ENCODE measurements around the gene HOMEZ.
"Not testable (repeated sequence)": the region's sequence is repeated elsewhere in the genome, so short reads cannot be mapped to it uniquely, and the experiment has no call there.

The HOMEZ gene

GRCh38 chr14:23286020-23286901 lies at the start of gene HOMEZ:
Gene HOMEZ, minus strand, starts transcription at chr14:23286132. Its CDS starts 180 bp downstream, at chr14:23285952.
- peak; percentile 77 for DNase-seq

- no peak for DNase-seq
Observed at GRCh38 chr14:23335623-23336022, 49.7 kb upstream of the HOMEZ start.

- no peak for DNase-seq
Observed at GRCh38 chr14:23327947-23328744, 42.2 kb upstream of the HOMEZ start.

GRCh38 chr14:23326491-23327332 lies 40.8 kb upstream of the HOMEZ start:
- DNase-seq = no peak

GRCh38 chr14:23325746-23326145 lies 39.8 kb upstream of the HOMEZ start:
- DNase-seq = not testable (repeated sequence)

GRCh38 chr14:23324993-23325392 lies 39.1 kb upstream of the HOMEZ start:
- no peak for DNase-seq

- DNase-seq = no peak
Observed at GRCh38 chr14:23324455-23324846, 38.5 kb upstream of the HOMEZ start.

GRCh38 chr14:23323838-23324454 lies 38.0 kb upstream of the HOMEZ start:
- DNase-seq = no peak

GRCh38 chr14:23322568-23323517 lies 36.9 kb upstream of the HOMEZ start:
- DNase-seq = no peak

GRCh38 chr14:23321572-23322547 lies 35.9 kb upstream of the HOMEZ start:
- no peak for DNase-seq

- DNase-seq = peak; percentile 92
Observed at GRCh38 chr14:23320584-23321571, 34.9 kb upstream of the HOMEZ start, which contains the start of gene PABPN1. Gene PABPN1, plus strand, starts transcription at chr14:23321457. Its CDS starts 13 bp downstream, at chr14:23321470.

- no peak for DNase-seq
Observed at GRCh38 chr14:23319746-23320583, 34.0 kb upstream of the HOMEZ start.

- no peak for DNase-seq
Observed at GRCh38 chr14:23316300-23316699, 30.4 kb upstream of the HOMEZ start.

- DNase-seq = no peak
Observed at GRCh38 chr14:23310546-23310945, 24.6 kb upstream of the HOMEZ start.

- DNase-seq = no peak
Observed at GRCh38 chr14:23308721-23309445, 23.0 kb upstream of the HOMEZ start.

GRCh38 chr14:23307687-23308644 lies 22.0 kb upstream of the HOMEZ start:
- no peak for DNase-seq
